Eye (tissue), 1 donor: ENCODE results near the gene ULBP3.
A peak's percentile ranks its signal among the peaks of the same experiment; 100 is the strongest.

Experiments used
- DNase-seq: peaks from one replicate; pipeline ENCODE4 v3.0.0-alpha.2; 2015

Gene ULBP3

DNA sequence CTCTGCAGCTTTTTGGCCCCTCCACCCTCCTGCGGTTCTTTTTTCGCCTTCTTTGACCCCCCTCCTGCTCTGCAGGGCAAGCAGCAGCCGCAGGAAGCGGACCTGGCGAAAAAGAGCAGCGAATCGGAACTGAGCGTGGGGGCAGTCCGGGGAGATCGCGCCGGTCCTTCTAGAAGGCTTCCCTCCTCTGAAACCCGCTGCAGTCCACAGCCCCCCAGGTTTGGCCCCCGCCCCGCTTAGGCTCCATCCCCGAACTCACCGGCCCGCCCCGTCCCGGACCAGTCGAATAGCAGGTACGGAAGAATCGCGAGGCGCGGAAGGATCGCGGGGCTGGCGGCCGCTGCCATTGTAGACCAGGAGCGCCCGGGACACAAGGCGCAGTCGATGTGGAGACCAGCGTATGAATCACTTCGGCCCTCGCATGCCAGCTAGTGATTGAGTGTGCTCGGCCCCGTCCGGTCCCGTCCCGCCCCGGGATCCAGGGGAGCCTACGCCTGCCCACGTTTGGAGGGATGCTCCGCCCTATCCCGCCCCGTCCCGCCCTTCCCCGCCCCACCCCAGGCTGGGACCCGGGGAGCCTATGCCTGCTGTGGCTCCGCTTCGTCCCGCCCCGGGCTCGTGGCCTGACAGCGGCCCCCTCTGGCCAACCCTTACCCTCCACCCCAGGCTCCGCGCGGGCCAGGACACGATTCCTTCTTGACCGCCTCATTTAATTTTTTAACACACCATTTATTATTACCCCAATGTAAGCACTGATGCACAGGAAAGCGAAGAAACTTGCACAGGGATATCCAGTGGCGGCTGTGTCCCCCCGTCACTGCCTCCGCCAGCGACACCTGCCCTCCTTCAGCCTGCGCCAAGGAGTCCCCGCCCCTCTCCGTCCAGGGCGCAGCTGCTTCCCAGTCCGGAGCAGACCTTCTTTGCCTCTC is at the start of gene ULBP3:
Gene ULBP3 (minus strand): TSS at position 402 of the 929 bp plus-strand sequence. CDS start 55 bp downstream, at position 347.
- DNase-seq = peak; percentile 92

DNA sequence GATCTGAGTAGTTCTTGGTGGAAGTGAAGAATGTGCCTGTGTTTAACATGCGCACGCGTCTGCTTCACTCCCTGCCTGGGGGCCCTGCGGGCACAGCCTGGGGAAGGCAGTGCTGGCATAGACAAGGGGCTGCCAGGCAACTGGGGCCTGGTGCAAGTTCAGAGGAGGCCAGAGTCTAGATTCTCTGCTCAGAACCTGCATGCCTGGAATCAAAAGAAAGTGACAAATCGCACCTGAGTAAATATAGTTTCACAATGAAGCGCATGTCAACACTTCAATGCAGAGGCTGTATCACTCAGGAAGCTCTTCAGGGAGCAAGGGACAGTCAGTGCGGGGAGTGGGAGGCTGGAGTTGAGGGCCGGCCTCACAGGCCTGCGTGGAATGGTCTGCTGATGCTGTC is 49.7 kb upstream of the ULBP3 start:
- DNase-seq = peak; percentile 19

DNA sequence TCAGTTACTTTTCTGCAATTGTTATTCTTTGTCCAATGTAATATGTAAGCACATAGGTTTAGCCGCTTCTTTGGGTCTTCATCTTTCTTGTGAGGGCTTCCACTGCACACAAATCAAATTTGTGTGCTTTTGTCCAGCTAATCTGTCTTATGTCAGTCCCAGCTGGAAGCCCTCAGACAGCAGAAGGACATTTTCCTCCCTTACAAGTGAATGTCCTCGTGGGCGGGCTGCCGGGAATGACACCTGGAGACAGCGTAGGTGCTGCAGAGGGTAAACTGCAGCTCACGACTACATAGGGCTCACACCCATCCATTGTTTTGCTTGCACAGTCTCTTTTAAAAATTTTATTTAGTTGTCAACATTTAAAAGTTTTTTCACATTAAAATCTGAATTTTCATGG is 49.3 kb upstream of the ULBP3 start:
- no peak for DNase-seq

DNA sequence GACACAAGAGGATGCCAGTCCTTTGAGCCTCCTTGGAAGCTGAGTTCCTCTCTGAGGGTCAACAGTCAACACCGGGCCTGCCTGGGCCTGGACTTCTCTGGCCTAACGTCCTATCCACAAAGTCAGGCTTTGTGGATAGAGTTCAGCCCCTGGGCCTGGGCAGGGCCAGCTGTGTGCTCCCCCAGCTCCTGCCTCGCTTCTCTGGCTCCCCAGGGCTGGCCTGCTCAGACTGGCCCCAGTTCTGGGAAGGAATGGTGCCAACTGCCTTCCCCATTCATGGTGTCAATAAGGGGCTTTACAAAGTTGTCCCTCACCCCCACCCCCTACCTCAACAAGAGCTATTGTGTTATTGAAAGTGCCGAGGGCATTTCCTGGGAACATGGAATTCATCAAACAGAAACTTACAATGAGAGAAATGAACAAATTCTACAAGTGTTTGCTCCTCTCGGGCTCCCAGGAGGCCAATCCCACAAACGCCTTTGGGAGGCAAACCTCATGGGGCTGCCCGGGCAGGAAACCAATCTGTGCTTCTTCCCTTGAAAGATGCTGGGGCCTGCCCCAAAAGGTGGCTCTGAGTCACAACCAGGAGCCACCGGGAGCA is 47.4 kb upstream of the ULBP3 start:
- no peak for DNase-seq

DNA sequence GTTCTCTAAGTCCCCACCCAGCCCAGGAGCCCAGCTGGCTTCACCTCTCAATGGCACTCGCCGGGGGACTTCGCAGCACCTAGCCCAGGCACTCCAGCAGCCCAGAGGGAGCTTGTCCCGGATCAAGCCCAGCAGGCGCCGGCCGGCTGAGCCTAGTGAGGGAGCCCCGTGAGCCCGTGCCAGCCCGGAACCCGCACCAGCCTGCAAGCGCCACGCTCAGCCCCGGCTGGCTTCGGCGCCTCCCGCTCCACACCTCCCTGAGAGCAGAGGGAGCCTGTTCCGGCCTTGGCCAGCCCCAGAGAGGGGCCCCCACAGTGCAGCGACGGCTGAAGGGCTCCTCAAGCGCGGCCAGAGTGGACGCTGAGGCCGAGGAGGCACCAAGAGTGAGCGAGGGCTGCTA is 46.8 kb upstream of the ULBP3 start:
- DNase-seq = no peak

DNA sequence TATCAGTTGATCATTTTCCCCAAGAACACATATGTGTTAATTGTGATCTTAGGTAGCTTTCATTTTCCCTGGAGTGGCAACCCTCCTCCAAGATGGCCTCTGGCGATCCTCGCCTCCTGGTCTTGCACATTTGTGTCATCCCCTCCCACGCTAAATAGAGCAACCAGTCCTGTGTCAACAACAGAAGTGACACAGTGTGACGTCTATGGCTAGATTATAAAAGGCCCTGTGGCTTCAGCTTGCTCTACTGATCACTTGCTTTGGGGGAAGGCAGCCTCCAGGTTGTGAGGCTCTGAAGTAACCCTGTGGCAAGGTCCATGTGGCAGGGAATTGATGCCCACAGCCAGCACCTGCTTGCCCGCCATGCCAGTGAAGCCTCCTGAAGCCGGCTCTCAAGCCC is 43.3 kb upstream of the ULBP3 start:
- DNase-seq = no peak

DNA sequence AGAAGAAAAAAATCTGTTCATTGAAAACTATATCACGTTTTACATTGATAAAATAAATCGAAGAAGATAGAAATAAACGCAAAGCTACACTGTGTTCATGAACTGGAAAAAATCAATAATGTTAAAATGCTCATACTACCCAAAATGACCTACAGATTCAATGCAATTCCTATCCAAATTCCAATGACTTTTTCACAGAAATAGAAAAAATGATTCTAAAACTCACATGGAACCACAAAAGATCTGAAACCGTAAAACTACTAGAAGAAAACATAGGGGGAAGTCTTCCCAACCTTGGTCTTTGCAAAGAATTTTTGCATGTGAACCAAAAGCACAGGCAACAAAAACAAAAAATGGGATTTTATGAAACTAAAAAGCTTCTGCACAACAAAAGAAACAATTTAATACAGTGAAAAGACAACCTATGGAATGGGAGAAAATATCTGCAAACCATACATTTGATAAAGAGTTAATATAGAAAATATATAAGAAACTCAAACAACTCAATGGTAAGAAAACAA is 33.9 kb upstream of the ULBP3 start:
- DNase-seq = no peak

DNA sequence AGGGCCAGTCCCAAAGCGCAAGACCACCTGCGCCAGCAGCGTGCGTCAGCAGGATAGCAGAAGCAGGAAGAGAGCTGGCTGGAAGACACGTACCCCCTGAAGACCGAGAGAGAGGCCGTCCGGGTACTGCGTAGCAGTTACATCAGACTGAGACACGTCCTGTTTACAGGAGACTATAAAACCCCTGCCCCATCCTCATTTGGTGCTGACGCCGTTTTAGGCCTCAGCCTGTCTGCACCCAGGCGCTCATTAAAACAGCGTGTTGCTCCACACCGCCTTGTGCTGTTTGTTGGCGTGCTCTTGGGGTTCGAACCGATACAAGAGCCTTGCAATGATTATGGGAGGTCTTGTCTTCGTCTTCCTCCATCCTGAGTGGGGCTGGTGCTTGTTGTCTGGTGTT is 31.8 kb upstream of the ULBP3 start:
- DNase-seq = no peak

DNA sequence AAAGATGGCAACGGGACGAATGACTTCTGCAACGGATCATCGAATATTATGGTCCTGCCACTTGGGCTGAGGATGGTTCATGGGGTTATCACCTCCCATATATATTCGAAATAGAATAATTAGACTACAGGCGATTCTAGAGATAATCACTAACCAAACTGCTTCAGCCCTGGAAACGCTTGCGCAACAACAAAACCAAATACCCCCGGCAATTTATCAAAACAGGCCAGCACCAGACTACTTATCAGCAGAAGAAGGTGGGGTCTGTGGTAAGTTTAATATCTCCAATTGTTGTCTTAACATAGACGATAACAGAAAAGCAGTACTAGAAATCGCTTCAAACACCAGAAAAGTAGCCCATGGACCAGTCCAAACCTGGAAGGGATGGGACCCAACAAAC is 31.0 kb upstream of the ULBP3 start:
- no peak for DNase-seq

DNA sequence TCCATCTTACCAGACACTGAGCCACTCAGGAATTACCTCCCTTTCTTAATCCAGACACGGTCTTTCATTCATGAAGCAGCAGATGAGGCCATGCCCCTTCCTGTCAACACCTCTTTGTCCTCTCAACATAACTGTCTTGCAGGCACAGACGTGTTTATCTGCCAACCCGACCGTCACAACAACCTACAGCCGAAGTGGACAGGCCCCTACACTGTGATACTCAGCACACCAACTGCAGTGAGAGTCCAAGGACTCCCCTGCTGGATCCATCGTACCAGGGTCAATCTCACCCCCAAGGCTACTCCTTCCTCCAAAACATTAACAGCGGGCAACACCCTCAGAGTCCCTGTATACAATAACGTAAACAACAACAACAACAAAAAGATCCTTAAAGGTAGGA is 30.6 kb upstream of the ULBP3 start:
- no peak for DNase-seq

DNA sequence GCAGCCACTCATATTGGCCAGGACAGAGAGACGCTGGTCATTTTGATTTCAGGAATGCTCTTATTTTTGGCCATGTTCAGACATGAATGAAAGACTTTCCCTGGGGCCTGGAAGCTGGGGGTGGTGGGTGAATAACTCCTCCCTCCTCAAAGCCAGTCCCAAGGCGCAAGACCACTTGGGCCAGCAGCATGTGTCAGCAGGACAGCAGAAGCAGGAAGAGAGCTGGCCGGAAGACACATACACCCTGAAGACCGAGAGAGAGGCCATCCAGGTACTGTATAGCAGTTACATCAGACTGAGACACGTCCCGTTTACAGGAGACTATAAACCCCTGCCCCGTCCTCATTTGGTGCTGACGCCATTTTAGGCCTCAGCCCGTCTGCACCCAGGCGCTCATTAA is 29.2 kb upstream of the ULBP3 start:
- no peak for DNase-seq

DNA sequence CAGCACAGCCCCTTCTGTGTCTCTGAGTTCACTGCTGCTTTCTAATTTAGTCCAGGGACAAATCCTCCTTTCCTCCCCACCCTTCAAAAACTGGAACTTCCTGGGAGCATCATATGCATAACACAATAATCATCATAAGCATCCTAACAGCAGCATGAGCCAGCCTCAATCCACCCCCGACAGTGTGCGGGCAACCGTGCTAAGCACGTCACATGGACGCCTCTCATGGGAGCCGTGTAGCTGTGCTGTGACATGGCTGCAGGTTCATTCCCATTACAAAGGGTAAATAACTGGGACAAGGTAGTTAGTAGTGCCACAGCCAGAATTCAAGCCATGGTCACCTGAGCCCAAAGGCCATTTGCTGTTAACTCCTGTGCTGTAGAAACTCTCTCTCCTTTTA is 24.5 kb upstream of the ULBP3 start:
- DNase-seq = peak; percentile 63

DNA sequence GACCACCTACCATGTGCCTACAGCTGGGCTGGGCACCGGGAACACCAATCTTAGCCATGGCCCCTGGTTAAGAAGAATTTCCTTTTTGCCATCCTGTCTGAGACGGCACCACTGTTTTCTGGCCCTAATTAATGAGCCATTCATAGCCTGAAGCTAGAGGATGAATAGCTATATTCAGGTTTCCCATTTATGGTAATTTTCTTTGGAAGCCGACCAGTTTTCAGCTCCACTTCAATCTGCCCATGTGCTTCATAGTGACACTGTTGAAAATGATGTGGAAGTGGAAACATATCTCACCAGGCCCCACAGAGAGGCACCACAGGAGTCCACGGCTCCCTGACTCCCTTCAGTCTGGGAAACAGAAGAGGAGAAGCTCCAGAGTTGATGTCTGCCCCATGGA is 22.6 kb upstream of the ULBP3 start:
- no peak for DNase-seq

DNA sequence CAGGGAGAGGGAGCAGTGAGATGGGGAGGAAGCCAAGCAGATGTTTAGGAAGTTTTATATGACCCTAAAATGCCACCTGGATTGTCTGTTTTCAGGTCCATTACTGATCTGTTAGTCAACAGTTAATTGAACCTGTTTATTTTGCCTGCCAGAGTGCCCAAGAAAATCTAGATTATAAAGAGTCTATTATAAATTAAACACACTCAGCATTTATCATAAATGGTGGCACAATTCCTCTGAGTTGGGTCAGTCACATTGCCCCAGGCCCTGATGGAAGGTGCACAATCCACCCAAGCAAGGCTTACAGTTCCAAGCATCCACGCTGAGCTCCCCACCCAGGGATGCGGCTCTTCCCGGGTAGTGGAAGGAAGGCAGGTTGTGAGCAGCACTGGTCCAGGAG is 21.4 kb upstream of the ULBP3 start:
- DNase-seq = no peak

DNA sequence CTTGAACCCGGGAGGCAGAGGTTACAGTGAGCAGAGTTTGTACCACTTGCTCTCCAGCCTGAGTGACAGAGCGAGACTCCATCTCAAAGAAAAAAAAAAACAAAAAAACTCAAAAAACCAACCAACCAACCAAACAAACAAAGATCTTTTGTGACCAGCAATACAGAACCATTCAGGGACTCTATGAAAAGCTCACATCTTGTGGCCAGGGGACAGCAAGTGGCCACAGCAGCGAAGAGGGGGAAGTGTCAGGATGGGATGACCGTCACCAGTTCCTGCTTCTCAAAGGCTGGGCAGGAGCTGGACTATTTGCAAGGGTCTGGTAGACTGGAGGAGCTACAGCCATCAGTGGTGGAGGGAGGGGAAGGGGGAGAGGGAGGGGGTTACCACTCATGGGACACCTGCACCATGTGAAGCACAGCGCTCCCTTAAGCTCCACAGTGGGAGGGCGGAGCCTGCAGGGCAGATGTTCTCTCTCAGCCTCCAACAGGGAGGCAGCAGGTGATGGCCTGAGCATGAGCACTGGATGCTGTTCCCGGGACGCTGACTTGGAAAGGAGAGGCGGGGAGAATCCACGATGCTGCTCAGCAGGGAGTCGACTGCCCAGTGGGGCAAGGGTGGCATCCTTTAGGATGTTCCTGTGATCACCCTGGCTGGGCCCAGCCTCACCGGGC is 19.7 kb upstream of the ULBP3 start:
- DNase-seq = no peak

DNA sequence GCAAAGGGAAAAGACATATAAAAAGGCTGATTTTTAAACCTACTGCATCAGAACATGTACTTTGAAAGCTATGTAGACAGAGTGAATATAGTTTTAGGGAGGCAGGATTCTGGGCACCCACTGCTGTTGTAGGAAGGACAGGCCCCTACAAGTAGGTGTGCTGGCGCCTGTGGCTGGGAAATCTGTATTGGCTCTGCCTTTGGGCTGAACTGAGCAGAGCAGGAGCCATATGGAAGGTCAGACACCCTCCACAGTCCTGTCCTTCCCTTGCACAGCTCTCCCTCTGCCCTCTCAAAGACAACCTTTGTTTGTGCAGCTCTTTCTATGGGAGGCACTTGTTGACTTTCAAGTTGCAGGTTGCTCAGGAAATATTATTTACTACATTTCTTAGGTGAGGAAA is 18.4 kb upstream of the ULBP3 start:
- DNase-seq = no peak

DNA sequence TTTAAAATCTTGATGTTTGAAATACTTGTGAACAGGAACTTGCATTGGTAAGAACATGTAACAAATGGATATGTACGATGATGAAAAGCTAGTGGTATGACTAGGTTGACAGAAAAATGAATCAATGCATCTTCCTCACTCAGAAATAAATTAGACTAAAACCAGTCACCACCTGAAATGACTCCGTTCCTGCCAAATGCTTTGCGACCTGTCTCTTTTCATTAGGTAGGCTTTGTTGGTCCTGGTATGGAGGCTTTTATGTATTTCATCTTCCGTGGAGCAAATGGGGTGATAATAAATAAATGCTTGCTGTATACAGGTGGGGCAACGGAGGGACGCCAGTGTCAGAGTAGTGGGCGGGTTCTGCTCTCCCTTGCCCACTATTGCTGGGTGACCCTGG is 17.1 kb upstream of the ULBP3 start:
- no peak for DNase-seq

DNA sequence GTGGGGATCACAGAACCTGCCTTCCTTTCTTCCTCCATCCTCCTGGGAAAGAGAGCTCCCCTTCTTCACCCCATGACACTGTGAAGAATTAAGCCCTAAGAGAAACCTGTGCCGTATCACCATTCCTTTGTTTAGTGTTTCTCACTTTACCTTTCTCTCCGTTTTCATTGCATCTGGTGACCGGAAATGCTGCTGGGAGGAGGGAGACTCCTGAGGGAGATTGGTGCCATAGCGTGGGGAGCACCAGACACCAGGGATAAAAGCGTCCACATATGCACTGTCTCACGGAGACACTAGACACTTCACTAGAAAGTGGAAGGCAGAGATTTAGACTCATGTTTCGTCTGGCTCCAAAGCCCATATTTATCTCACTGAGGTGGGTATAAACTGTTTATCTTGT is 15.5 kb upstream of the ULBP3 start:
- DNase-seq = no peak

DNA sequence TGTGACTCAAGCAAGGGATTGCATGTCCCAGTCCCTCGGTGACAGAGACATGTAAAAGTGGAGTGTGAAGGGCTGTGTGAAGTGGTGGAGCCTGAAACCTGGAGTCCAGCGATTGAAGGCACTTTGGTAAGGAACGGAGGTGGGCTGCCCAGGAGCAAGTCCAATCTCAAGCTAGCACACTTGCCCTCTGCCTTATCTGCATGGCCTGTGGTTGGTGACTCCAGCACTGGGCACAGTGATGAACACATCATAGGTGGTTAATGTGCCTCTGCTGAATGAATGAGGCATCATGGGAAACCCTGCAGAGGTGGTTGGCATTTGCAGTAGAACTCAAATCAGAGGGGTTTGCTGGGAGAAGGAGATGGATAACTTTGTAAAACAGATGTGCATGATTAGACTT is 14.9 kb upstream of the ULBP3 start:
- no peak for DNase-seq

DNA sequence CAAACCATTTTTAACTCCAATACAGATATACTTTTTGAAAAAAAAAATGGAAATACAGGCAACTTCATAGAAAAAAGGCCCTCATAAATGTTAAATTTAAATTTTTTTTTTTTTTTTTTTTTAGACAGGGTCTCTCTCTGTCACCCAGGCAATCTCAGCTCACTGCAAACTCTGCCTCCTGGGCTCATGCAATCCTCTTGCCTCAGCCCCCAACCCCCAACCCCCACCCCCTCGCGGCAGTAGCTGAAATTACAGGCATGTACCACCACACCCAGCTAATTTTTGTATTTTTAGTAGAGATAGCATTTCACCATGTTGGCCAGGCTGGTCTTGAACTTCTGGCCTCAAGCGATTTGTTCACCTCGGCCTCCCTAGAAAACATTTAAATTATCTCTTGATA is 12.8 kb upstream of the ULBP3 start:
- no peak for DNase-seq

DNA sequence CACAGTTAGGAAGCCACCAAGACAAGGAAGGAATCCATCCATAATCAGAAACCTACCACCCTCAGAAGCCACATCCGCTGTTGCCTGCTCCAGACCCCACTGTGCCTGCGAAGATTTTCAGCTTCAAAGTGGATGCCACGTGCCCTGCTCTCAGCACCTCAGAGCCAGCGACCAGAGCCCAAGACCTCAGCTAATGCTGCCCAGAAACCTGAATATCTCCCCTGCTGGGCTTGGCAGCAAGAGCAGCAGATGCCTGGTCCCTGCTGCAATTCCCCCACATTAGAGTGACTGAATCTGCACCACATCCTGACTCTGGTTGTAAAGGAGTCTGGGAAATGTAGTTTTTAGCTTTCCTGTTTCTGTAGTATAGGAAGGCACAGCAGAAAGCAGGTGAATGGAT is 10.7 kb upstream of the ULBP3 start:
- DNase-seq = peak; percentile 39

DNA sequence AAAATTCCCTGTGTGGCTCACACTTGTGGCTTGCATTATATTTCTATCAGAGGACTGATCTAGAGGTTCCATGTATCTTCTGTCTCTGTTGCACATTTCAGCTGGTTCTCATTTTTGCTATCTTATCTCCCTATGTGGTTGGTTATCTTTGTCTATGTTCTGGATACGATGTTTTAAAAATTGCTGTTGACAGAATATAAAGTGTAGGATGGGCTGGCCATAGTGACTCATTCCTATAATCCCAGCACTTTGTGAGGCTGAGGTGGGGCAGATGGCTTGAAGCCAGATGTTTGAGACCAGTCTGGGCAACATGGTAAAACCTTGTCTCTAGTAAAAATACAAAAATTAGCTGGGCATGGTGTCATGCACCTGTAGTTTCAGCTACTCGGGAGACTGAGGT is 9.9 kb upstream of the ULBP3 start:
- DNase-seq = no peak

DNA sequence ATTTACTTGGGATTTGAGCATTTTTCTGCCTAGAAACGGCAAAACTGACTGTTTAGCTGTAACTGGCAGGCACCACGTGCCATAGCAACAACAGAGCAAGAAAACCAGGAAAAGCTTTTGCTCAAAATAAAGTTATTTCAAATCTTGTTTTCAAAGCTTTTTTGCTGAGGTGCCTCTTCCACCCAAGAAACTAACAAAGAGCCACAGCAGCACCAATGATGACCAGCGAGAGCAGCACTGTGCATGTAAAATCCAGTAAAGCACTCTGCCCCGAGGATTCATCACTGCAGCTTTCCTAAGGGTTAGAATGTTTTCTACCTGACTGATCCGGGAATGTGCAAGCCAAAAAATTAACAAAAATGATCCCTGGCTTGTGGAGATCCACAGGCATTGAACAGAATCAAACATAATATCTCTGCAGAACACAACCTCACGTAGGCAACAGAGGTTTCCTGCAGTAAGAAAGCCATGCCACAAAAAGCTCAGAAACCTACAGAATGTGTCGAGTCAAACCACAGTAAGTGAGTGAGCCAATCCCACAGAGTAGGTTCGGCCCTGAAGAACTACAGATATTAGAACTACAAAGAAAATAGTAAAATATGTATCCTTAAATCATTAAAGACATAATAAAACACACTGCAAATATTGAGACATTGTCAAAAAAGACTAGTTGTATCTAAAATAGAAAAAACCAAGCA is 7.4 kb upstream of the ULBP3 start:
- DNase-seq = peak; percentile 40
